Activated T-cell treated with anti-CD3 and anti-CD28 coated beads, Interleukin-2, amount 50 U/mL, for 4 hours (primary cell): ENCODE measurements around the gene RANBP2. TPM values are rescaled to one million over a fixed set of nuclear protein-coding genes. Genes with fewer than 3 reads are reported as not detected.
"Not testable (repeated sequence)": the region's sequence is repeated elsewhere in the genome, so short reads cannot be mapped to it uniquely, and the experiment has no call there.

Source experiments
- ATAC-seq, 2 donors: fragments of 200-7000 bp; cut with Tn5 transposase; one replicate each; pipeline ENCODE4 v1.10.0; 2021
- DNase-seq: peaks from one replicate; pipeline ENCODE4 v3.0.0-alpha.2; 2020
- H3K27me3 Mint-ChIP-seq: one replicate; pipeline ENCODE4 v1.8.0; 2021; ENCODE audit warnings: low read depth, mixed read lengths
- H3K36me3 Mint-ChIP-seq: one replicate; pipeline ENCODE4 v1.8.0; 2022; ENCODE audit warnings: mixed read lengths; ENCODE audit not compliant: insufficient read depth
- H3K4me1 Mint-ChIP-seq: one replicate; pipeline ENCODE4 v1.8.0; 2021; ENCODE audit warnings: low read depth, mixed read lengths
- H3K4me3 Mint-ChIP-seq: one replicate; pipeline ENCODE4 v1.8.0; 2021; ENCODE audit warnings: mild to moderate bottlenecking, moderate library complexity, mixed read lengths
- H3K9me3 Mint-ChIP-seq: one replicate; pipeline ENCODE4 v1.8.0; 2021; ENCODE audit warnings: mixed read lengths
- total RNA-seq, 3 donors: library from RNA; stranded (reverse); gene quantifications; one replicate each; pipeline ENCODE4 v1.2.1, GENCODE V29; 2021

Gene RANBP2
- total RNA-seq, 3 donors from 2014 or later = 72.3 to 84.8 (median 81.1) TPM

DNA sequence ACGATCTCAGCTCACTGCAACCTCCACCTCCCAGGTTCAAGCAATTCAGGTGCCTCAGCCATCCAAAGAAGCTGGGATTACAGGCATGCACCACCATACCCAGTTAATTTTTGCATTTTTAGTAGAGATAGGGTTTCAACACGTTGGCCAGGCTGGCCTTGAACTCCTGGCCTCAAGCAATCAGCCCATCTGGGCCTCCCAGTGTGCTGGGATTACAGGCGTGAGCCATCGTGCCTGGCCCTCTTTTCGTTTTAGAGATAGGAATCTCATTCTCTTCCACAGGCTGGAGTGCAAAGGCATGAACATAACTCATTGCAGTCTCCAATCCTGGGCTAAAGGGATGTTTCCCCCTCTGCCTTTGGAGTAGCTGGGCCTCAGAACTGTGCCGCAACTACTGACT, 2.3 kb upstream of the RANBP2 start:
- peaks cover 11% of the 10 kb centered on the region for H3K4me1 Mint-ChIP-seq
- not testable (repeated sequence) for H3K9me3 Mint-ChIP-seq, H3K4me3 Mint-ChIP-seq

DNA sequence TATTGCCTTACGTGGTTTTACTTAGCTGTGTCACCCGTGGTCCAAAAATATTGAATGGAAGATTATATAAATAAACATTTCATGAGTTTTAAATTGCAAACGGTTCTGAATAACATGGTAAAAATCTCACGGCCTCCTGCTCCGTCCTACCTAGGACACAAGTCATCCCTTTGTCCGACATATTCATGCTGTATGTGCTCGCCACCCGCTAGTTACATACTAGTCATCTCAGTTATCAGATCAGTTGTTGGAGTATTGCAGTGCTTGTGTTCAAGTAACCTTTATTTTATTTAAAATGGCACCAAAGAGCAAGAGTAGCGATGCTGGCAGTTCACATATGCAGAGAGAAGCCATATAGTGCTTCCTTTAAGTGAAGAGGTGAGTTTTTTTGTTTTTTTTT, 6.8 kb downstream of the RANBP2 start:
- not testable (repeated sequence) for H3K9me3 Mint-ChIP-seq, H3K36me3 Mint-ChIP-seq, H3K4me3 Mint-ChIP-seq, H3K27me3 Mint-ChIP-seq, DNase-seq, ATAC-seq
- peaks cover 50% of the 10 kb centered on the region for H3K4me1 Mint-ChIP-seq

More for the DNA sequence above, 2.3 kb upstream of the RANBP2 start:
- ATAC-seq, DNase-seq, H3K36me3 Mint-ChIP-seq, H3K27me3 Mint-ChIP-seq: not testable (repeated sequence)

DNA sequence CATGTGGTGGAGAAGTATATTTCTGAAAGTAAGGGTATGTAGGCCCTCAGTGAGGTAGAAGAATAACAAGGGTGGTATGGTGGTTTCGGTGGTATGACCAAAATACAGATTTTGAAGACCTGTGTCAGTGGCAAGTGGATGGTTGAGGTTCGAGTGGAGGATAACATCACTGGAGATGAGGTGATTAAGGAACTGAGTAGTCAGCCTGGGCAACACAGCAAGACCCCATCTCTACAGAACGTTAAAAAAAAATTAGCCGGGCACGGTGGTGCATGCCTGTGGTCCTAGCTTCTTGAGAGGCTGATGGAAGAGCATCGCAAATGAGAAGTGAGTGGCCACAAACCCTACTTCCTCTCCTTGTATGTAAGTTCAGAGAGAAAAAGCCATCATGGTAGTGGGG, 15.4 kb downstream of the RANBP2 start:
- H3K27me3 Mint-ChIP-seq, H3K4me3 Mint-ChIP-seq: not testable (repeated sequence)

DNA sequence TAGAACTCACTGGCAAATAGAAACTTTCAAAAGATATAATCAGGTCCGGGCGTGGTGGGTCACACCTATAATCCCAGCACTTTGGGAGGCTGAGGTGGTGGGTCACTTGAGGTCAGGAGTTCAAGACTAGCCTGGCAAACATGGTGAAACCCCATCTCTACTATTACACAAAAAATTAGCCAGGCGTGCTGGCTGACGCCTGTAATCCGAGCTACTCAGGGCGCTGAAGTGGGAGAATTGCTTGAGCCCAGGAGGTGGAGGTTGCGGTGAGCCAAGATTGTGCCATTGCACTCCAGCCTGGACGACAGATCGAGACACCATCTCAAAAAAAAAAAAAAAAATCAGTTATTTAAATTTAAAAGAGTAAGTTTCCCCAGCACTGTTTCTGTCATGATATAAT, 38.7 kb downstream of the RANBP2 start:
- H3K36me3 Mint-ChIP-seq = peaks cover 19% of the 10 kb centered on the region
- H3K4me1 Mint-ChIP-seq, H3K4me3 Mint-ChIP-seq, H3K27me3 Mint-ChIP-seq, H3K9me3 Mint-ChIP-seq, DNase-seq, ATAC-seq: not testable (repeated sequence)

More for the DNA sequence above, 15.4 kb downstream of the RANBP2 start:
- not testable (repeated sequence) for H3K4me1 Mint-ChIP-seq, H3K9me3 Mint-ChIP-seq, DNase-seq, ATAC-seq
- peaks cover 15% of the 10 kb centered on the region for H3K36me3 Mint-ChIP-seq

DNA sequence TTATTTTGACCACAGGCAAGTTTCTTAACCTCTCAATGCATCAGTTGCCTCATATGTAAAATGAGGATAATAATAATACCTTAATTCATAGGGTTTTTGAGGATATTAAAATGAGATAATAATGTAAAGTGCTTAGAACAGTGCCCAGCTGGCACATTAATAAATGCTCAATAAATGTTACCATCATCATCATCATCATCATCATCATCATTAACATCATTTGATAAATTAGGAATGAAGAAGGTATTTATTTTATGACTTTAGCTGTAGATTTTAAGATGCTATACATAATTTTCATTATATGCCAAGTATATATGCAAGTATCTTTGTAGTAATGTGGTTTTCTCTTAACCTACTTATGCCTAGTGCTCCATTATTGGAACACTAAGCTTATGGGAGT, 43.3 kb downstream of the RANBP2 start:
- H3K27me3 Mint-ChIP-seq, DNase-seq, H3K4me3 Mint-ChIP-seq, ATAC-seq, H3K9me3 Mint-ChIP-seq, H3K4me1 Mint-ChIP-seq: not testable (repeated sequence)
- H3K36me3 Mint-ChIP-seq = peaks cover 32% of the 10 kb centered on the region

DNA sequence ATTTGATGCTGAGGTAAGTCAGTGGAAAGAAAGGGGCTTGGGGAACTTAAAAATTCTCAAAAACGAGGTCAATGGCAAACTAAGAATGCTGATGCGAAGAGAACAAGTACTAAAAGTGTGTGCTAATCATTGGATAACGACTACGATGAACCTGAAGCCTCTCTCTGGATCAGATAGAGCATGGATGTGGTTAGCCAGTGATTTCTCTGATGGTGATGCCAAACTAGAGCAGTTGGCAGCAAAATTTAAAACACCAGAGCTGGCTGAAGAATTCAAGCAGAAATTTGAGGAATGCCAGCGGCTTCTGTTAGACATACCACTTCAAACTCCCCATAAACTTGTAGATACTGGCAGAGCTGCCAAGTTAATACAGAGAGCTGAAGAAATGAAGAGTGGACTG, 47.4 kb downstream of the RANBP2 start:
- ATAC-seq, H3K27me3 Mint-ChIP-seq, DNase-seq, H3K9me3 Mint-ChIP-seq, H3K4me3 Mint-ChIP-seq: not testable (repeated sequence)
- peaks cover 37% of the 10 kb centered on the region for H3K36me3 Mint-ChIP-seq
- peaks cover 12% of the 10 kb centered on the region for H3K4me1 Mint-ChIP-seq

DNA sequence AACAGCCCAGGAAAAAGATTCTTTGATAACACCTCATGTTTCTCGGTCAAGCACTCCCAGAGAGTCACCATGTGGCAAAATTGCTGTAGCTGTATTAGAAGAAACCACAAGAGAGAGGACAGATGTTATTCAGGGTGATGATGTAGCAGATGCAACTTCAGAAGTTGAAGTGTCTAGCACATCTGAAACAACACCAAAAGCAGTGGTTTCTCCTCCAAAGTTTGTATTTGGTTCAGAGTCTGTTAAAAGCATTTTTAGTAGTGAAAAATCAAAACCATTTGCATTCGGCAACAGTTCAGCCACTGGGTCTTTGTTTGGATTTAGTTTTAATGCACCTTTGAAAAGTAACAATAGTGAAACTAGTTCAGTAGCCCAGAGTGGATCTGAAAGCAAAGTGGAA, 48.6 kb downstream of the RANBP2 start:
- not testable (repeated sequence) for H3K27me3 Mint-ChIP-seq, ATAC-seq, H3K4me3 Mint-ChIP-seq, H3K9me3 Mint-ChIP-seq, DNase-seq
- peaks cover 42% of the 10 kb centered on the region for H3K36me3 Mint-ChIP-seq
- peaks cover 12% of the 10 kb centered on the region for H3K4me1 Mint-ChIP-seq

DNA sequence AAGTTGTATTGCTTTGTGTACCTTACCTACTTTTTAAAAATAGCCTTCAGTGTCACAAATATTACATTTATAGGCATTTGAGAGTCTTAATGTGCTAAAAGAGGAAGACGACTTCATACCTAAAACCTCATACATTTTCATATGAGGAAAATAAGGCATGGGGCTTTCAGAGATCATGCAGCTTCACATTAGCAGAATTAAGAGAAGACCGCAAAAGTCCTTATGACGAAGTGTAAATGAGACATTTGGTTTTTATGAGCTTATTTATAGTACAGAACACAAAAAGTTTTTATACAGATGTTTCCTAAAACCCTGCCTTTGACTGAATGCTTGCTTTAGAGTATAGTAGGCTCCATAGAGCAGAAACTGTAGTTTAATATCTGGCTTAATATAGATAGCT, 57.2 kb downstream of the RANBP2 start:
- DNase-seq (no peak), ATAC-seq (no peak)
- no peaks in the 10 kb centered on the region for H3K27me3 Mint-ChIP-seq
- H3K9me3 Mint-ChIP-seq = no peaks in the 10 kb centered on the region
- H3K4me1 Mint-ChIP-seq = no peaks in the 10 kb centered on the region
- peaks cover 38% of the 10 kb centered on the region for H3K36me3 Mint-ChIP-seq
- H3K4me3 Mint-ChIP-seq = no peak overlapping the region

DNA sequence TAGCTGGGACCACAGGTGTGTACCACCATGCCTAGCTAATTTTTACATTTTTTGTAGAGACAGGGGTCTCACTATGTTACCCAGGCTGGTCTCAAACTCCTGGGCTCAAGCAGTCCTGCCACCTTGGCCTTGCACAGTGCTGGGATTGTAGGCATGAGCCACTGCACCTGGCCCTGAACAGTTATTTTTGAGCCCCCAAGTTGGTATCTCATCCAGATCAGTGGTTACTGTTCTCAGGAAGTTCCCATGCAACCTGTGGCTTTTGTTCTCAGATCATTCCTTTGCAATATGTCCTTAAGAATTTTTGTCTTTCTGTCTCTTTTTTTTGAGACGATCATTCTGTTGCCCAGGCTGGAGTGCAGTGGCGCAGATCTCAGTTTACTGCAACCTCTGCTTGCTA, 59.6 kb downstream of the RANBP2 start:
- no peaks in the 10 kb centered on the region for H3K27me3 Mint-ChIP-seq
- DNase-seq = no peak
- H3K4me3 Mint-ChIP-seq = no peak overlapping the region
- no peaks in the 10 kb centered on the region for H3K9me3 Mint-ChIP-seq
- peaks cover 42% of the 10 kb centered on the region for H3K36me3 Mint-ChIP-seq
- no peaks in the 10 kb centered on the region for H3K4me1 Mint-ChIP-seq
- ATAC-seq = no peak

DNA sequence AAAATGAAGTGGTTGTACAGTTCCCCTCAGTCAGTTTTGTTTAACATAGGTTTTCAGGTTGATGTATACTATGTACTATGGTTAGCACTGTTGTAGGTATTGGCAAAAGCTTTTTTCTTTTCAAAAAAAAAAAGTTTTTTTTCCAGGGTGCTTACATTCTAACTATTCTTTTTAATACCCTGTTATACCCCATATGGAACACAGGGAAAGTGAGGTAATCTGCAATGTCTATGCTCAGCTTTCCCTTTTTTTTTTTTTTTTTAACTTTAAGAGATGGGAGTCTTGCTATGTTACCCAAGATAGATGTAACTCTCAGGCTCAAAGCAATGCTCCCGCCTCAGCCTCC, 66.7 kb downstream of the RANBP2 start:
- H3K36me3 Mint-ChIP-seq = peaks cover 19% of the 10 kb centered on the region
- DNase-seq = no peak
- no peaks in the 10 kb centered on the region for H3K27me3 Mint-ChIP-seq
- no peak for ATAC-seq
- H3K4me1 Mint-ChIP-seq = peaks cover 14% of the 10 kb centered on the region
- no peaks in the 10 kb centered on the region for H3K9me3 Mint-ChIP-seq
- peak overlapping the region; percentile 97 for H3K4me3 Mint-ChIP-seq

DNA sequence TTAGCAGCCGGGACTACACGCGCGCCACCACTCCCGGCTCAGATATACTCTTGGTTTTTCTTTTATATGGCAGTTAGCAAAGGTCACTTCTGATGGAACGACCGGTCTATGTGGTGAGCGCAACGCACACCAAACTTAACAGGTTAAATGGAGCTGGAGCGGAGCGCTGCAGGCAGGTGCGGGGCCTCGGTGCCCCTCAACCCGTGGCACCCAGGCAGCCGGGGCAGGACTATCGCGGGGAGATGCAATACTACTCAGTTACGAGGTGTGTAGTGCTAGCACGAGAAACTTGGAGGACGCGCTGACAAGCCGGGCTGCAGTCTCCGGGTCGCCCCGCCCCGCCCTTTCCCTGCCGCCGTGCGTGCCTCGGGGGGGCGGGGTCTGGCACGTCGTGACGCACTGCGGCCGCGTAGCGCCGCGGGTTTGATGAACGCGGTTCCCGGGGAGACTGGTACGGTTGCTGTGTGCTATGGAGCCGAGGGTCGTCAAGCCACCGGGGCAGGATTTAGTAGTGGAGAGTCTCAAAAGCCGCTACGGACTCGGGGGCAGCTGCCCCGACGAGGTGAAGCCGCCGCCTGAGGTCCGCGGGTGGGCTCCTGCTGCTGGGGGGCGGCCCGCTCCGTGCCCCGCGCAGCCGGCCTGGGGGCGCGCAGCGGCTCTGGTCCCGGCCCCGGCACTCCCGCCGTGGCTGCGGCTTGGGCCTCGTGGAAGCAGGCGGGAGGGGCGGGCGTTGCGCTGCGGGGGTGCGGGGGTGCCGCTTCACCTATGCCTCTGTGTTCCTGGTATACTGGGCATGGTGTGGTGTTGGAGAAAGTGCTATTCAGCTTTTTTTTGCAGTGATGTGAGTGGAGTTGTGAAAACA, 67.3 kb downstream of the RANBP2 start, which contains the start of gene CCDC138:
TSS of gene CCDC138 (plus strand) at position 418 of the 862 bp plus-strand sequence. CDS start at position 470, 52 bp downstream.
- H3K27me3 Mint-ChIP-seq = no peaks in the 10 kb centered on the region
- peaks cover 14% of the 10 kb centered on the region for H3K4me1 Mint-ChIP-seq
- DNase-seq = peak; percentile 87
- peak; percentile 97 to 98 for ATAC-seq
- no peaks in the 10 kb centered on the region for H3K9me3 Mint-ChIP-seq
- H3K36me3 Mint-ChIP-seq = peaks cover 19% of the 10 kb centered on the region
- H3K4me3 Mint-ChIP-seq = peak within 1 kb of the TSS; percentile 97

DNA sequence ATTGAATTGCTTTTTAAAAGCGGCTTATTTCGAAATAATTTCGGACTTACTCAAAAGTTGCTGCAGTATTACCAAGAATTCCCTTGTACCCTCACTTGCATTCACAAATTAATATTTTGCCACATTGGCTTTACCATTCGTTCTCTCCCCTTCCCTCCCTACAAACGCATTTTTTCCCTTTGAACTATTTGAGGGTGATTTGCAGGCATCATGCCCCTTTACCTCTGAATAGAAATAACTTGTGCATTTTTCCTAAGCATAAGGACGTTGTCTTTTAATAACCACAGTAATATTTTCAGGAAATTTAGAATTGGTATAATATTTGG, 67.9 kb downstream of the RANBP2 start:
- Mint-ChIP-seq H3K4me3 (peak overlapping the region; percentile 84), H3K36me3 (peaks cover 15% of the 10 kb centered on the region), H3K4me1 (peaks cover 14% of the 10 kb centered on the region), H3K27me3 (no peaks in the 10 kb centered on the region), H3K9me3 (no peaks in the 10 kb centered on the region)
- no peak for ATAC-seq
- no peak for DNase-seq

DNA sequence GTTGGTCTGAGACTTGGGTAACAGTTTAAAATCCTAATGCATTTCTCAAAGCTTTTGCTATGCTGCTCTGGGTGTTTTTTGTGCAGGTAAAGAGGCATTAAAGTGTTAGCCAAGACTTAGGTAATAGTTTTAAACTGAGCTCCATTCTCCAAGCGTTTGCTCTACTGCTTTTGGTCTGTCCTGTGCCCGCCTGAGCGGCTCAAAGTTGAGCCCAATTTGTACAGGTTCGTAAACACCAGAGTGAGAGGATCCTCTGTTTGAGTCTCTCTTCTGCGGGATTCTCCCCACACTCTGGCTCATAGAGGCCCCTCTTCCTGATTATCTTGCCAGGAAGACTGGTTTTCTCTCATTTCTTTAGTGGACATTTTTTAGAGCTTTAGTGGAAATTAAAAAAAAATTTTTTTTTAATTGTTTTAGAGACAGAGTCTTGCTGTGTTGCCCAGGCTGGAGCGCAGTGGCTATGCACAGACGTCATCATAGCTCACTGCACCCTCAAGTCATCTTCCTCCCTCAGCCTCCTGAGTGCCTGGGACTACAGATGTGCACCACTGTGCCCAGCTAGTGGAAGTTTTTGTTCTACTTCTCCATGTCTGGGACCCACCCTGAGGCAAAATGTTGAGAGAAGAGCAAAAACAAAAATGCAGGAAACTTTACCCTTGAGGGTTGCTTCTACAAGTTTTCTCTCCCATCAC, 83.9 kb downstream of the RANBP2 start:
- H3K4me3 Mint-ChIP-seq = no peak overlapping the region
- no peaks in the 10 kb centered on the region for H3K4me1 Mint-ChIP-seq
- no peak for DNase-seq
- peaks cover under 1% of the 10 kb centered on the region for H3K9me3 Mint-ChIP-seq
- no peaks in the 10 kb centered on the region for H3K27me3 Mint-ChIP-seq
- no peak for ATAC-seq
- peaks cover 33% of the 10 kb centered on the region for H3K36me3 Mint-ChIP-seq

DNA sequence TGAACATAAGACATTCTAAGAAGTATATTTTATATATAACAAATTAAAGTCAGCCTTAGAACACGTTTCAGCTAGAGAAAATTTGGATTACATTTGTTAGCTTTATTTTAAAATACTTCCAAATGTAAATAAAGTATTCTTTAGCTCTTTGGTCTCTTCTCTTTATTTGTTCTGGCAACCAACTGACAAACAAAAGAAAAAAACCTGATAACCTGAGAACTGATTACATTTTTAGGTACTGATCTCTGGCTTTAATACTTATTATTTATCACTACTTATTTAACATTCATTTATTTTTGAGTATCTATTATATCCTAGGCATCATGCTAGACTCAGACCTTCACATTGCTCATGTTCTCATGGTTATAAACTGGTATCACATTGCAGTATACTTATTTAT, 85.8 kb downstream of the RANBP2 start:
- DNase-seq = no peak
- no peaks in the 10 kb centered on the region for H3K4me1 Mint-ChIP-seq
- H3K9me3 Mint-ChIP-seq = peaks cover 15% of the 10 kb centered on the region
- H3K36me3 Mint-ChIP-seq = peaks cover 40% of the 10 kb centered on the region
- no peaks in the 10 kb centered on the region for H3K27me3 Mint-ChIP-seq
- ATAC-seq = no peak
- no peak overlapping the region for H3K4me3 Mint-ChIP-seq

DNA sequence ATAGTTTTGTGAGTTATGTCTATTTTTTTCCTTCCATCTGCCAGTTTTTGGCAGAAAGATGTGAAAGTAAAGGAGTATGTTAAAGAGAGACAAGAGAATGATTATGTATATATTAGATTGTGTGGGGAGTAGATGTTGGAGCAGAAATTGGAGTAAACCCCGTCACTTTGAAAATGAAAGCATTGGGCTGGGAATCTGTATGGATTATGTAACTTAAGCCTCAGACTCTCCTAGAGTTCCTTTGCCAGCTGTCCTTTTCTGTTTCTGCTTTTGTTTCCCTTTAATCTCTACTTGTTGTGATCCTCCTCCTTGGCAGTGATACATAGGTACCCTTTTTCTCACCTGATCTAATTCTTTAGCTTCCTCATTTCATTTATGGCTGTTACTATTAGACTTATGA, 86.5 kb downstream of the RANBP2 start:
- H3K27me3 Mint-ChIP-seq = no peaks in the 10 kb centered on the region
- no peak overlapping the region for H3K4me3 Mint-ChIP-seq
- H3K9me3 Mint-ChIP-seq = peaks cover 21% of the 10 kb centered on the region
- no peaks in the 10 kb centered on the region for H3K4me1 Mint-ChIP-seq
- no peak for ATAC-seq
- no peak for DNase-seq
- H3K36me3 Mint-ChIP-seq = peaks cover 46% of the 10 kb centered on the region
